ENCODE results near the gene SCN1A.
"Not testable (repeated sequence)": the region's sequence is repeated elsewhere in the genome, so short reads cannot be mapped to it uniquely, and the experiment has no call there.

Gene SCN1A

DNA sequence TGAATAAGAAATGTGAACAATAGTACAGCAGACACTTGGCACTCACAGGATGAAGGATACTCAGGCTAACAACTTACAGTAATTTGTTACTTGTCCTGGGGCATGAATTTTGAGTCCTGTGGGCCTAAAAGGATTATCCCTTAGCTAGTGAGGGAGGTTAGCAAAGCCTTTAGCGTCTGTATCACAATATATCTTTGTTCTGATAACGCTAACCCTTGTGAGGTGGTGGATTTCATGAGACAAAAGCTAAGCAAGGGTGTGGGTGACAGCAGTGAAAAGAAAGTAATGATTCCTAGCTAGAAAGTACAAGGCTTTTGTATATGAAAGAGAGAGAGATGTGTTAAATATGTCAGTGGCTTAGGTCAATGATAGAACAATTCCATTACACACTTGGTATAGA is 127.4 kb downstream of the SCN1A start:
- ChIA-PET CTCF (interaction anchor here (1.1 kb wide), 1 partner anchor 47 kb away, joined by 3 read pairs; the partner anchor contains the start of gene TTC21B), POLR2A (no interaction called here)
- DNase-seq (ENCODE audit: extremely low spot score), result no peak
- no peak for TF ChIP-seq CTCF (IDR thresholded peaks at IDR 0.05; ENCODE audit: control extremely low read depth, extremely low read depth, low read depth, missing control alignments)

GRCh38 chr2:165990846-165991245 is 137.0 kb downstream of the SCN1A start:
- POLR2A ChIA-PET, result no interaction called here
- DNase-seq (ENCODE audit: extremely low spot score), result no peak
- CTCF ChIA-PET, result no interaction called here
- TF ChIP-seq CTCF (IDR thresholded peaks at IDR 0.05; ENCODE audit: control extremely low read depth, extremely low read depth, low read depth, missing control alignments), result no peak

DNA sequence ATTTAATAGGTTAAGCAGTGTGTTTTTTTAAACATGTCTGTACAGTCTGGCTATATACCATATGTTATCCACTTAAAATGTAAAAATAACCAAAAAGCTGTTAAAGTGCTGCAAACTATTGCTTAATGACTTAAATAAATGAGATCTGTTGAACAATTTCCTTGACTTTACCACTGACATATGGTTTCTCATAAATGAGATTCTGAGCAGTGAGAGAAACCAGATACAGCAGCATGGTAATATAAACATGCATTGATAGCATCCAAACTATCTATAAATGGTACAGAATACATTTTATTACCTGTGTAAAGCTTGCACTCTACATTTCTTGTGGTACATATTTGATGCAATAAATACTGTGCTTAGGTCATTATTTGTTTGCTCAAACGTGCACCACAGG is 138.0 kb downstream of the SCN1A start:
- ChIA-PET CTCF (no interaction called here), POLR2A (no interaction called here)
- no peak for DNase-seq (ENCODE audit: extremely low spot score)
- TF ChIP-seq CTCF (IDR thresholded peaks at IDR 0.05; ENCODE audit: control extremely low read depth, extremely low read depth, low read depth, missing control alignments), result no peak

GRCh38 chr2:165985120-165985519 is 142.7 kb downstream of the SCN1A start:
- no peak for DNase-seq (ENCODE audit: extremely low spot score)
- ChIA-PET CTCF (no interaction called here), POLR2A (no interaction called here)
- TF ChIP-seq CTCF (IDR thresholded peaks at IDR 0.05; ENCODE audit: control extremely low read depth, extremely low read depth, low read depth, missing control alignments), result no peak

DNA sequence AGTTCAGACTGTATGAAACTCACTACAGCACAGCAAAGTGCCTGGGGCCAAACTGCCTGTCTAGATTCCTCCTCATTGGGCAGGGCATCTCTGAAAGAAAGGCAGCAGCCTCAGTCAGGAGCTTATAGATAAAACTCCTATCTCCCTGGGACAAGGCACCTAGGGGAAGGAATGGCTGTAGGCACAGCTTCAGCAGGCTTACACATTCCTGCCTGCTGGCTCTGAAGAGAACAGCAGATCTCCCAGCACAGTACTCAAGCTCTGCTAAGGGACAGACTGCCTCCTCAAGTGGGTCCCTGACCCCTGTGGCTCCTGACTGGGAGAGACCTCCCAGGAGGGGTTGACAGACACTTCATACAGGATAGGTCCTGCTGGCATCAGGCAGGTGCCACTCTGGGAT is 155.7 kb downstream of the SCN1A start:
- POLR2A ChIA-PET, result not testable (repeated sequence)
- CTCF ChIA-PET, result interaction anchor here (1.5 kb wide), 1 partner anchor 19 kb away, joined by 7 read pairs; the partner anchor contains the start of gene TTC21B

GRCh38 chr2:165970663-165971062 is 157.2 kb downstream of the SCN1A start:
- ChIA-PET CTCF (interaction anchor here (1.5 kb wide), 1 partner anchor 17 kb away, joined by 7 read pairs; the partner anchor contains the start of gene TTC21B), POLR2A (no interaction called here)
- no peak for DNase-seq (ENCODE audit: extremely low spot score)
- no peak for TF ChIP-seq CTCF (IDR thresholded peaks at IDR 0.05; ENCODE audit: control extremely low read depth, extremely low read depth, low read depth, missing control alignments)

More for the DNA sequence above, 155.7 kb downstream of the SCN1A start:
- DNase-seq (ENCODE audit: extremely low spot score), result not testable (repeated sequence)

DNA sequence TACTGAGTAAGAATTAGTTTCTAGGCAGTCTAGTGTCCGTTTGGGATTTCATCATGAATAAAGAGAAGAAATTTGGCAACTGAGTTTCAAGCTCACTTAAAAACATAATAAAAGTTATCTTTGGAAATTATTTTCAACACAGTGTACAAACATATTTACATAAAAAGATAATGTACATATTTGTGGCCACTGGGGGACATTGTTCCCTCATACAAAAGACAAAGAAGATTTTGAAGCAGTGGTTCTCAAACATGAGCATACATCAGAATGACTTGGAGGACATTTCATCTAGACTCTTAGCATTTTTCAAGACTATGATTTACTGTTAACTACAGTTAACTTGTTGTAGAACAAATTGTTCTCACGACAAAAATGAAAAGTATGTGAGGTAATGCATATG is 158.6 kb downstream of the SCN1A start:
- CTCF ChIA-PET, result no interaction called here
- POLR2A ChIA-PET, result no interaction called here
- TF ChIP-seq CTCF (IDR thresholded peaks at IDR 0.05; ENCODE audit: control extremely low read depth, extremely low read depth, low read depth, missing control alignments), result no peak
- no peak for DNase-seq (ENCODE audit: extremely low spot score)
